C4-2B (cell line): ENCODE measurements around the gene CDH12.

Source experiments
- H3K27ac ChIP-seq: fragments of 450-650 bp; 2 replicates; pipeline ENCODE4 v1.5.1; 2017
- CTCF ChIP-seq: fragments of 450-650 bp; conservative IDR thresholded peaks from 2 replicates; pipeline ENCODE4 v1.5.1; 2017; ENCODE audit warnings: mild to moderate bottlenecking
- ZFX ChIP-seq: fragments of 450-650 bp; IDR thresholded peaks from 2 replicates; pipeline ENCODE4 v1.6.1; 2017

The CDH12 gene

GRCh38 chr5:22852807-22853660 is at the start of gene CDH12:
Gene CDH12, minus strand, starts transcription at chr5:22853344.
- TF ChIP-seq CTCF (no peak), ZFX (no peak)
- no peak within 1 kb of the TSS for H3K27ac ChIP-seq

DNA sequence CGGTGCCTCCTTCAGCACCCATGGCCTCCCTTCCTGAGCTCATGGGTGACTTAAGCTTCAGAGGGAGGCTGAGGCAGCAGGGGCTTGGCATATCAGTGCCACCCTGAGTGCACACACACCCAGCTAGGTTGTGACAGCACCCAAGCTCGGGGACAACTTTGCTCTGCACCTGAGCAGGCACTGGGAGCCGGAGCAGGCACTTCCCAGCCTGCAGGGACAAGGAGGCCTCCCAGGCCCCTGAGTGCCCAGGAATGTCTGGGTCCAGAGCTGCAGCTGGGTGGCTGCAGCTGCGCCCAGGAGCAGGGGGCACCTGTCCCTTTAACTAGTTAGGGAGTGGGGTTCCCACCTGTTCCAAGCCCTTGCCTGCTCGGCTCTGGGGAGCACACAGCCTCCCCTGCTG is 48.7 kb upstream of the CDH12 start:
- no peak overlapping the region for H3K27ac ChIP-seq
- TF ChIP-seq ZFX (no peak), CTCF (no peak)

DNA sequence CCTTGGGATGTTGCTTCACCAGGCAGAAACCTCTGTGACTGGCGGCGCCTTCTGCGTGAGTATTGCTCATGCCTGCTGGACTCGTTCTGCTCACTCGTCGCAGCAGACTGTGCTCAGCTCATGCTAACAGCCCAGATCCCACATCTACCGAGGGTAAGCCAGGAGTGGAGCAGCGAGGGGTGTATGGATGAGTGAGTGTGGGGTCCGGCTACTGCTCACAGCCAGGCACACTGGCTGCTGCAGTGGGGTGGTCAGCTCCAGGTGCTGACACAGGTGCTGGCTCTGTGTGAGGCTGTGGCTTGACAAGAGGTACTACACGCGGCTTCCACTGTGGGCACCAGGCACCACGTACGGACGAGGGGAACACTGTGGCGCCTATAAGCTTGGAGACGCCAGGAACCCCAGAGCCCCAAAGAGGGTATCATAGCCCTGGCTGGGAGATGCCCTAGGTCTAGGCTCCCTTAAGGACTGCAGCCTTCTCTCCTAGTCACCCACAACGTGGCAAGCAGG is 47.7 kb upstream of the CDH12 start:
- H3K27ac ChIP-seq: no peak overlapping the region
- TF ChIP-seq ZFX (no peak), CTCF (no peak)

DNA sequence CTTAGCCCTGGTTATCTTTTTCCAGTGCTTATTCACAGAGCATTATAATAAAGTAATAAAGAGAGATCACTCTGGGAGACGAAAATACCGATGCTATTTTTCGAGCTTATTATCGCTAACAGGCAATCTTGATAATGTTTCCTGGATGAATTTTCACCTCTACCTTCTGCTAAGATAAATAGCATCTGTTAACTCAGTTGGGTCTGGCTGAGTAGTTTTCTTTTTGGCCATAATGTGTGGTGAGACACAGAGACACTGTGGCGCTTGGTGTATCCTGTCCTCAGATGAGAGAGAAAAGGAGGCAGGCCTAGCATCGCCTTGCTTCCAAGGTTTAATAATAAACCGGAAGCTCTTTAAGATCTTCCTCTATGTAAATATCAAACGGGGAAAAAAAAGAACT is 46.2 kb upstream of the CDH12 start:
- no peak for TF ChIP-seq ZFX
- TF ChIP-seq CTCF: no peak
- H3K27ac ChIP-seq: no peak overlapping the region

GRCh38 chr5:22896152-22896551 is 43.0 kb upstream of the CDH12 start:
- no peak for TF ChIP-seq CTCF
- TF ChIP-seq ZFX: no peak
- H3K27ac ChIP-seq: no peak overlapping the region

DNA sequence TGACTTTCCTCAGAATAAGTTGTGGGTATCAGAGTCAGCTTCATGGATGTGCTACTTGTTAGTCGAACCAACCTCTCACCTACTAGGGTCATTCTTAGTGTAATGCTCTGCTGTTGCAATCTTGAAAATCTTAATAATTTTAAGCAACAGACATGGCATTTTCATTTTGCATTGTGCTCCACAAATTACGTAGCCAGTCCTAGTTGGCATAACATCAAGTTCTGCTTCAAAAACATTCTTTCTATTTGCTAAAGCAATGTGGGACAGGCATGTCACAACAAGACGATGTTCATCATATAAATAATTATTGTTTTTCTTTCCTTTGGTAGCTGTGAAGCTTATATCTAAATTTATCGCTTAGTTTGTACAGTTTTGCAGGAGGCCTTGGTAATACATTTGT is 39.3 kb upstream of the CDH12 start:
- no peak overlapping the region for H3K27ac ChIP-seq

More for the DNA sequence above, 39.3 kb upstream of the CDH12 start:
- TF ChIP-seq CTCF (no peak), ZFX (no peak)
